ENCODE data around the gene PPY. TPM values are rescaled to one million over a fixed set of nuclear protein-coding genes. Genes with fewer than 3 reads are reported as not detected.
"Not testable (repeated sequence)": the region's sequence is repeated elsewhere in the genome, so short reads cannot be mapped to it uniquely, and the experiment has no call there.

The PPY gene
- total RNA-seq, 1 experiment from 2014 or later: not detected

- no peaks in the 10 kb centered on the region for H3K36me3 ChIP-seq
- peaks cover 14% of the 10 kb centered on the region for H3K27me3 ChIP-seq
- no peaks in the 10 kb centered on the region for H3K9me3 ChIP-seq (replicated peaks)
- H3K27ac ChIP-seq: no peak overlapping the region
- peak overlapping the region; percentile 55 for H3K4me3 ChIP-seq
- DNase-seq: peak; percentile 81 to 86
- H3K4me1 ChIP-seq: peaks cover 10% of the 10 kb centered on the region
Observed at GRCh38 chr17:43907998-43908721, 34.1 kb downstream of the PPY start.

- H3K36me3 ChIP-seq: no peaks in the 10 kb centered on the region
- H3K27me3 ChIP-seq: peaks cover 9% of the 10 kb centered on the region
Observed at GRCh38 chr17:43907425-43907981, 34.8 kb downstream of the PPY start, which contains the start of gene MPP2. MPP2 (minus strand) TSS chr17:43907536; CDS start chr17:43904460, 3,076 bp downstream.

GRCh38 chr17:43906951-43907424 lies 35.3 kb downstream of the PPY start:
- Histone ChIP-seq H3K4me1 (peaks cover 13% of the 10 kb centered on the region), H3K4me3 (peak overlapping the region; percentile 55), H3K27ac (no peak overlapping the region), H3K36me3 (no peaks in the 10 kb centered on the region), H3K27me3 (peaks cover 9% of the 10 kb centered on the region), H3K9me3 (replicated peaks) (no peaks in the 10 kb centered on the region)
- no peak for DNase-seq

More at GRCh38 chr17:43907425-43907981, 34.8 kb downstream of the PPY start, which contains the start of gene MPP2:
- Histone ChIP-seq H3K4me3 (peak within 1 kb of the TSS; percentile 55), H3K27ac (no peak within 1 kb of the TSS), H3K9me3 (replicated peaks) (no peaks in the 10 kb centered on the region), H3K4me1 (peaks cover 10% of the 10 kb centered on the region)
- DNase-seq: peak; percentile 78 to 82

- no peak overlapping the region for H3K27ac ChIP-seq
- H3K9me3 ChIP-seq (replicated peaks): no peaks in the 10 kb centered on the region
- H3K27me3 ChIP-seq: peaks cover 9% of the 10 kb centered on the region
- H3K36me3 ChIP-seq: no peaks in the 10 kb centered on the region
- peaks cover 20% of the 10 kb centered on the region for H3K4me1 ChIP-seq
- H3K4me3 ChIP-seq: peak overlapping the region; percentile 55
- DNase-seq: peak; percentile 82 to 83
Observed at GRCh38 chr17:43905985-43906852, 36.1 kb downstream of the PPY start.

GRCh38 chr17:43905400-43905984 lies 36.8 kb downstream of the PPY start:
- Histone ChIP-seq H3K27me3 (peaks cover 9% of the 10 kb centered on the region), H3K4me1 (peaks cover 24% of the 10 kb centered on the region), H3K4me3 (peak overlapping the region; percentile 55; the same call in 1 of the 2 replicates), H3K27ac (no peak overlapping the region), H3K36me3 (no peaks in the 10 kb centered on the region), H3K9me3 (replicated peaks) (no peaks in the 10 kb centered on the region)
- peak in 1 of 2 experiments; percentile 27 for DNase-seq

- no peaks in the 10 kb centered on the region for H3K27me3 ChIP-seq
- H3K9me3 ChIP-seq (replicated peaks): no peaks in the 10 kb centered on the region
- H3K4me1 ChIP-seq: peaks cover 24% of the 10 kb centered on the region
- H3K27ac ChIP-seq: no peak overlapping the region
- peak in 1 of 2 experiments; percentile 61 for DNase-seq
- H3K4me3 ChIP-seq: no peak overlapping the region
- no peaks in the 10 kb centered on the region for H3K36me3 ChIP-seq
Observed at GRCh38 chr17:43901861-43902589, 40.3 kb downstream of the PPY start.

GRCh38 chr17:43900858-43901754 lies 41.2 kb downstream of the PPY start:
- no peaks in the 10 kb centered on the region for H3K36me3 ChIP-seq
- H3K4me1 ChIP-seq: peaks cover 21% of the 10 kb centered on the region

GRCh38 chr17:43900183-43900857 lies 42.0 kb downstream of the PPY start:
- peaks cover 14% of the 10 kb centered on the region for H3K4me1 ChIP-seq
- no peaks in the 10 kb centered on the region for H3K9me3 ChIP-seq (replicated peaks)
- DNase-seq: peak; percentile 92 to 96
- H3K27me3 ChIP-seq: no peaks in the 10 kb centered on the region
- H3K27ac ChIP-seq: no peak overlapping the region
- H3K36me3 ChIP-seq: no peaks in the 10 kb centered on the region
- peak overlapping the region; percentile 64 for H3K4me3 ChIP-seq

More at GRCh38 chr17:43900858-43901754, 41.2 kb downstream of the PPY start:
- Histone ChIP-seq H3K27me3 (no peaks in the 10 kb centered on the region), H3K9me3 (replicated peaks) (no peaks in the 10 kb centered on the region), H3K27ac (no peak overlapping the region), H3K4me3 (peak overlapping the region; percentile 64)
- DNase-seq: peak in 1 of 2 experiments; percentile 32

- Histone ChIP-seq H3K4me3 (no peak overlapping the region), H3K36me3 (no peaks in the 10 kb centered on the region), H3K27me3 (no peaks in the 10 kb centered on the region), H3K9me3 (replicated peaks) (no peaks in the 10 kb centered on the region), H3K4me1 (peaks cover 14% of the 10 kb centered on the region), H3K27ac (no peak overlapping the region)
- no peak for DNase-seq
Observed at GRCh38 chr17:43898446-43898845, 43.8 kb downstream of the PPY start.

- Histone ChIP-seq H3K27me3 (no peaks in the 10 kb centered on the region), H3K4me3 (no peak overlapping the region), H3K27ac (no peak overlapping the region), H3K9me3 (replicated peaks) (no peaks in the 10 kb centered on the region), H3K4me1 (peaks cover 14% of the 10 kb centered on the region), H3K36me3 (no peaks in the 10 kb centered on the region)
- no peak for DNase-seq
Observed at GRCh38 chr17:43897831-43898230, 44.4 kb downstream of the PPY start.

GRCh38 chr17:43894494-43894893 lies 47.8 kb downstream of the PPY start:
- not testable (repeated sequence) for H3K4me1 ChIP-seq; H3K27me3 ChIP-seq; H3K36me3 ChIP-seq; DNase-seq; H3K4me3 ChIP-seq; H3K9me3 ChIP-seq (replicated peaks); H3K27ac ChIP-seq

GRCh38 chr17:43892647-43892952 lies 49.7 kb downstream of the PPY start:
- no peak overlapping the region for H3K27ac ChIP-seq

More at GRCh38 chr17:43892647-43892952, 49.7 kb downstream of the PPY start:
- Histone ChIP-seq H3K4me1 (no peaks in the 10 kb centered on the region), H3K36me3 (no peaks in the 10 kb centered on the region), H3K9me3 (replicated peaks) (no peaks in the 10 kb centered on the region), H3K4me3 (no peak overlapping the region), H3K27me3 (no peaks in the 10 kb centered on the region)
- no peak for DNase-seq
